NCI-H2171 (cell line): Measurements from ENCODE around the gene OR10A6.

Experiments
- DNase-seq: peaks from one replicate; lab custom pipeline; 2025; lab: John Stamatoyannopoulos, UW

The OR10A6 gene

GRCh38 chr11:7909585-7910285 lies 21.3 kb downstream of the OR10A6 start:
- no peak for DNase-seq

GRCh38 chr11:7907121-7907520 lies 23.9 kb downstream of the OR10A6 start:
- no peak for DNase-seq

DNA sequence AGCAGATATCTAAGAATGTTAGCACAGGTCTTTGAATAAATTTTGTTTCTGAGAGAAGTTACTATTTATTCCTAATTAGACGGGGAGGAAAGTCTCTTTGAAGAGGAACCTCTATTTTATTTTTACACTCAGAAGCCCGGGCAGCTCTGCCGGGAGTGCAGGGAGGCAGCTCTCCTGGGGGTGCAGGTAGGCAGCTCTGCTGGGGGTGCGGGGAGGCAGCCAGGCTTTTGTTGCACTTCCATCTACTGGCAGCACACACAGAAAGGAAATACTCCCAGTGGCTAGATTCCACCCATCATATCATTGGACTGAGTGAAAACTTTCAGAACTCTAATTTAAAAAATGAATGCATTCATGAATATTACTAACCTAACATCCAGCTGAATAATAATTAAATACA lies 24.6 kb downstream of the OR10A6 start:
- no peak for DNase-seq

DNA sequence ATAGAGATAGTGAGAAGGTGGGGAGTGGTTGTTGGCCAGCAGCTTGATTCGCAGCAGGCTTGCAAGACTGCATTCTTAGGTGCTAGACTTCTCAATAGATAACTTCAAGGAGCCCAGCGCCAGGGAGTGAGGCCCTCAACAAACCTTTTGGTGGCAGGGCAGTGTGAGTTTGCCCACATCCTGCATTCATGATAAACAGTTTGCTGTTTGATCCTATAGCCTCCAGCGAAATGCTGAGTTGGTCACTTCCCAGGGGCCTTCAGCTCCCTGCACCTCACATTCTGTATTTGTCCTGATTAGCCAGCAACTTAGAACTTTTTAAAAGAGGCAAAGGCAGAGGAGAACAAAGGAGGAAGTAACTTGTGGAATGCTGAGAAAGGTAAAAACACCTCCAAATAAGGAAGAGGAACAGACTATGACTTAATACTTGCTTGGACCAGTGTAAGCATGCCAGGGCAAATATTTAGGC lies 25.1 kb downstream of the OR10A6 start:
- no peak for DNase-seq

DNA sequence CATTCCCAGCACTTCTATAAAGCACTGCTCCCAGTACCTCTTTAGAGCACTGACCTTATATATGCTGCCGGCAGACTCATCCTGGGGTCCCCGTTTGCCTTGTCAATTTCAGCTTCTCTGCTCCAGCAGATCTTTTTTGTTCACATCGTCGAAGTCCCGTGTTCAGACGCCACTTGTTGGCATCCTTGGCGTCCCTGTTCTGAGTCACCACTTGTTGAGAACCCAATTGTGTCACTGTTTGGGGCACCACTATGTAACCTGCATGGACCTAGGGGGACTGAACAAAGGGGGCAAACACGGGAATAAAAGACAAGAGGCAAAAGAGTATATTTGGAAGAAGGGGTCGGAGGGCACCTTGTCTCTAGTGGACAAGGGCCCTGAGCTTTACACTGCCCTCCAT lies 25.5 kb downstream of the OR10A6 start:
- DNase-seq, result no peak

- DNase-seq, result no peak
Observed at GRCh38 chr11:7904917-7905316, 26.2 kb downstream of the OR10A6 start.

DNA sequence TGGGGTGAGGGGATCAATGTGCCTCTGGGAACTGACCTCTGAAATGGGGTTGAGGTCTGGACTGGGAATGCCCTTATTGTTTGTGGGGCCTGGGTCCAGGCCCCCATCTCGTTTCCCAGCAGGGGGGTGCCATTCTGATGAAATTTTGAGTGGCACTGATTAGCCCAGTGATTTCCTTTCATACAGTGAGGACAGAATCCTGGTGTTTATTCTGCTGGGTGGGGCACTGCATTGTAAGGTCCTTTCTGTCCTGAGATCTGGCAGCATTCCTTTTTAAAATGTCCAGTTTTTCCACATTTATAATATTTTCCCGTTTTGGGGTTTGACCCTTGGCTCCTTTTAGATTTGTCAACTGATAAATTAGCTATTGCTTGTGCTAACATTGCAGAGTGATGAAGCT lies 27.1 kb downstream of the OR10A6 start:
- no peak for DNase-seq

DNA sequence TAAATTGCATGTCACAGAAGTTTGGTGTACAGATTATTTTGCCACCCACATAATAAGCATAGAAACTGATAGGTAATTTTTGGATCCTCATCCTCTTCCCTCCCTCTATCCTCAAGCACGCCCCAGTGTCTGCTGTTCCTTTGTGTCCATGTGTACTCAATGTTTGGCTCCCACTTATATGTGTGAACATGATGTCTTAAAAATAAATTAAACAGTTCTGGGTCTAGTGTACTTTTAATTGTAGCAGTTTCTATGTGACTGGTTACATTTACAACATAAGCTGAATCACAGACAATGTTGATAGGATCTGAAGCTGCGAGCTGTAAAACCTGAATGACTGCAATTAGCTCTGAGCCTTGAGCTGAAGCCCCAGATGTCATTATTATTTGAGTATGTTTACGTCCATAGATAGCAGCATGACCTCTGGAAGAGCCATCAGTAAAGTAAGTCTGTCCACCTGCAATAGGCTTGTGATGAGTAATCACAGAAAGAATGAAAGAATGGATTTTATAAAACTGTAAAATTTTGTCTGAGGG lies 29.7 kb downstream of the OR10A6 start:
- DNase-seq, result no peak

- no peak for DNase-seq
Observed at GRCh38 chr11:7900686-7901085, 30.4 kb downstream of the OR10A6 start.

GRCh38 chr11:7899418-7899817 lies 31.6 kb downstream of the OR10A6 start:
- no peak for DNase-seq

GRCh38 chr11:7898666-7899283 lies 32.3 kb downstream of the OR10A6 start:
- no peak for DNase-seq

- DNase-seq, result no peak
Observed at GRCh38 chr11:7896009-7896785, 34.9 kb downstream of the OR10A6 start.

DNA sequence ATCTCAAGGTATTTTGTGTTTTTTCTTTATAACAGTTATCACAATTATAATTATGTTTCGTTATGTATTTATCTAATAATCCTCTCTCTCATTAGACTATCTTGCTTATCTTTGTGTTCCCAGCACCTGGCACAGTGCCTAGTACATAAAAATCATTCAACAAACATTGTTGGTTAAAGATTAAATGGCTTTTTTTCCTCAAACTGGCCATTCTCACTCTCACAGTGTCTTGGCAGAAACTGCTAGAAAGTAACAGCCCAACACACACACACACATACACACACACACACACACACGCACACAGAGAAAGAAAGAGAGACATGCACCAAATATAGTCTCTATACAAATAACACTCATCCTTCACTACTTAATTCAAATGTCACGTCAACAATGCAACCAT lies 36.8 kb downstream of the OR10A6 start:
- no peak for DNase-seq

GRCh38 chr11:7893796-7894195 lies 37.3 kb downstream of the OR10A6 start:
- no peak for DNase-seq

- no peak for DNase-seq
Observed at GRCh38 chr11:7892840-7893254, 38.2 kb downstream of the OR10A6 start.

GRCh38 chr11:7892059-7892699 lies 38.9 kb downstream of the OR10A6 start:
- DNase-seq, result no peak

DNA sequence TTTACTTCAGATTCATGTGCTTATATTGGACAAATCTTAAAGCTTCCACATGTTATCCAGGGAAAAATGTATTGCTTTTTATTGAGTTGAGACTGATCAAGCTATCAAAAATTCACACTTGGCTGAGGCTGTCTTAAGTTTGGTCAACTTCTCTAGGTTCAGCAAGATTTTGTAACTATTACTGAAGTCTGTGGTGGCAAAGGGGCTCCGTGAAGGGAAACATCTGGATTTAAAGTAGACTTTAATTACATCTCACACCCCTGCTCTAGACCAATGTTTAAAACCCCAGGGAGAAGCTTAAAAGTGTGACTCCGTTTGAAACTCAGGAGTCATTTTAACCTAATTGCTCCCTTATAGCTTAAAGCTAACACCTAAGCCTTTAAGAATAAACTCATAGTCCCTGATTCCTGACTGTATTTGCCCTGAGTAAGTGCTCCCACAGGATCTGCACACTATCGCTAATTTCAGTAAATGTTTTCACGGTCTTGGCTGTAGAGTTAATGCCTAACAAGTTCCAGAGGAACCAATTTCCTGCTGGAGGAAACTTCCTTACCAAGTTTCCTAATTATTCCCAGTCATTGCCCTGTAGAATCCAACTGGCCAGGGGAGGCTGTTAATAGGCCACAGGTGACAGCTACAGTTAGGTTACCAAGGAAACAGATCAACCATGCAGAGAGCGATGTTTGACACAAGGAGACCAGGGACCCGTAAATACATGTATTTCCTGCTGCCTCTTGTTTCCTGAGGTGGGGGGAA lies 40.5 kb downstream of the OR10A6 start:
- DNase-seq, result no peak

- no peak for DNase-seq
Observed at GRCh38 chr11:7889985-7890384, 41.1 kb downstream of the OR10A6 start.

DNA sequence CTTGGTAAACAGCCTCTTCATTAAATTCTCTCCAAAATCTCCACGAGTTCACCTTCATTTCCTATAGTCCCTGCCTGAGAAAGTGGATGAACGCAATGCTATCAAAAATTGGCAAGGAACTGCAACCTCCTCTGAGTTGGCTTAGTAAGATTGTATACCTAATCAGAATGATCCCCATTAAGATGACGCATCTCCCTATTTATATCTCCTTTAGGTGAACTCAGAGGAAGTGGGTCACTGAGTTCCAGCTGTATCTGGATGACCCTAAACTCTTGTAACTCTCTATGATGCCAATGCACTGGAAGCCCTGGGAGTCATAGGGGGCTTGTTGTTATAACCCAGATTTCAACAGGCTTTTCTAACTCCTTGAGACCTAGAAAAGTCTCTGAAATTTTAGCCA lies 48.2 kb downstream of the OR10A6 start:
- no peak for DNase-seq
